HG03095 (cell line): ENCODE results near the gene STX10.
"Not testable (repeated sequence)": the region's sequence is repeated elsewhere in the genome, so short reads cannot be mapped to it uniquely, and the experiment has no call there.

Experiments used
- ATAC-seq: cut with Tn5 transposase; IDR thresholded peaks from one replicate; pipeline ENCODE4 v1.9.1; 2021; ENCODE audit warnings: moderate library complexity; ENCODE audit not compliant: unreplicated experiment

Gene STX10

DNA sequence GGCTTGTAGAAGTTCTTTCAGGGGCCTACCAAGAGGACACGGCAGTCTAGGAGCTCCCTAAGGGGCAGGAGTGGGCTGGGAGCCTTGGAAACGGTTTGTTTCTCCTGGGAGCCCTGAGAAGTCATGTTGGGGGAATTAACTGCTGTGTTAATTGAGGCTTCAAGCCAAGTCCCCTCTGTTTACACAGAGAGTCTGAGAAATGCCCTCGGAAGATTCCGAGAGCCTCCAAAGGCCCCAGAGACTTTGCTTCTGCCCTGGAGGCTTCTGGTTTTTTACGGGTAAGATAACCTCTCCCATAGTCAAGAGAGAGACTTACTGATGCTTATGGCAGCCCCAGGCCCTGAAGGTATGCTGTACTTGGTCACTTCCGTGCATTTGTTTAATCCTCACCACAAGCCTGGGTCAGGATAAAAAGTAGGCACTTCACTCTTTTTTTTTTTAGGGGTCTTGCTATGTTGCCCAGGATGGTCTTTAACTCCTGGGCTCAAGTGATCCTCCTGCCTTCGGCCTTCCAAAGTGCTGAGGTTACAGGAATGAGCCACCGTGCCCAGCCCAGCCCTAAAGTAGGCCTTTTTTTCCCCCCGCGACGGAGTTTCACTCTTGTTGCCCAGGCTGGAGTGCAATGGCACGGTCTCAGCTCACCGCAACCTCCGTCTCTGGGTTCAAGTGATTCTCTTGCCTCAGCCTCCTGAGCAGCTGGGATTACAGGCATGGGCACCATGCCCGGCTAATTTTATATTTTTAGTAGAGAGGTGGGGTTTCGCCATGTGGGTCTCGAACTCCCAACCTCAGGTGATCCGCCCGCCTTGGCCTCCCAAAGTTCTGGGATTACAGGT is 15.2 kb upstream of the STX10 start:
- no peak for ATAC-seq

- no peak for ATAC-seq
Observed at GRCh38 chr19:13164343-13165161, 14.4 kb upstream of the STX10 start.

DNA sequence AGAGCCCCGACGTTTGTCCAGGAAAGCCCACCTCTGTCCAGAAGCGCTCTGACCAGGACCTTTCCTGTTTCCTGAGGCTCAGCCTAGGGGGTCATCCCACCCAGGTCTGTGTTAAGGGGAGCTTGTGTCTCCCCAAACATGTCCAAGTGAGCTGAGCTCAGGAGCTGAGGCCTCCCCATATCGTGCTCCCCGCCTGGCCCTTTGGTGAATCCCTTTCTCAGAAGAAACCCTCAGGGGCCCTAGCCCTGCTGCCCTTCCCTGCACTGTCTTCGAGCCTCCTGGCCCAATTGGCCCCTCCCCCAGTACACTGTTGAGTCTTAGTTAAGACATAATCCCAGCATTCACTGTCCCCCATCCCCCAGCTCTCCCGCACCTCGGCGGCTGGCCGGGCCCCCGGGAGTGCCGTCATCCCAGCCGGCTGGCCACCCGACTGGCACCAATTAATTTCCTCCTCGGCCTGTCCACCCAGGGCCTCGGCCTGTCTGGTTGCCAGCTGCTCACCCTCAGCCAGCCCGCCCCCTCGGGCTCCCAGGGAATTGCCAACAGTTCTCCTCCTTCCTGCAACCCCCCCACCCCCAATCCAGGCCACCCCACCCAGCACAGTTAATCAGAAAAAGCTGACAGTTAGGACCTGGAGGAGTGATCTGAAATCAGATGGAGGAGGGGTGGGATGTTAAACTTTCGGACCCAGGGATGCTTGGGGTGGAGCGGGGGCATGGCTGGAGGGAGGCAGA is 13.6 kb upstream of the STX10 start:
- no peak for ATAC-seq

DNA sequence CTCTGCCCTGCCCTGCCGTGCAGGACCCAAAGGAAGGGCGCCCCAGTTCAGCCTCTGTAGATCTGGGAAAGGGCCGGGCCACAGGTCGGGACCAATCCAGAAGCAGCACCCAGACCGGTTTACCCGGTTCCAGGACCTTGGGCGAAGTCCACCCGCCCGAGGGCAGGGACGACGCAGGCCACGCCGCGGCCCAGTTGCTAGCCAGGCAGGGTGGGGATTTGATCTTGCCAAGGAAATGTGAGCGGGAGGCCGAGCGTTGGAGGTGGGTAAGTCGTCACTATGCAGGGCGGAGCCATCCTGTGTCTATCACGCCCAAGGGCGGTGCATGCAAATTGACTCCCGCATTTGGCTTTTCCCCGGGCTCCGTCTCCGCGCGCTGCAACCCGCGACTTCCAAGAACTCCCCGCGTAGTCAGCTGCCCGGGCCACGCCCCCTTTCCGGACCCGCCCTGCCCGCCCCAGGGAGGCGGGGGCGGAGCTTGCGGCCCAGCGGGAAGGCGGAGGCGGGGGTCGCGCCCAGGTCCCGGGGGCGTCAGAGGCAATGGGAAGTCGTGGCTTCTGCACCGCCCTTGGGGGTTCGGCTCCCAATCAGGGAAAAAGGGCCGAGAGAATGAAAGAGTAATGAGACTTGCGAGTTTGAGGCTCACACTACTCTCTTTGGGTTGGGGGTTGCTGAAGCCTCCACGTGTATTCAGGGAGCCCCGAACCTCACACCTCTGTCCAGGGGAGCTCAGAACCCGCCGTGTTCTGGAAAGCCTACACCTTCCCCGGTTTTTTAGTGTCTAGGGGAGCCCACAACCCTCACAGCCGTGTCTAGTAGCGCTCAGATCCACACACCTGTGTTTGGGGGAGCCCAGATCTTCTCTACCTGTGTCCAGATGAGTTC is 12.8 kb upstream of the STX10 start:
- ATAC-seq, result no peak

GRCh38 chr19:13160557-13160956 is 10.4 kb upstream of the STX10 start:
- ATAC-seq, result no peak

GRCh38 chr19:13159713-13160112 is 9.5 kb upstream of the STX10 start:
- no peak for ATAC-seq

DNA sequence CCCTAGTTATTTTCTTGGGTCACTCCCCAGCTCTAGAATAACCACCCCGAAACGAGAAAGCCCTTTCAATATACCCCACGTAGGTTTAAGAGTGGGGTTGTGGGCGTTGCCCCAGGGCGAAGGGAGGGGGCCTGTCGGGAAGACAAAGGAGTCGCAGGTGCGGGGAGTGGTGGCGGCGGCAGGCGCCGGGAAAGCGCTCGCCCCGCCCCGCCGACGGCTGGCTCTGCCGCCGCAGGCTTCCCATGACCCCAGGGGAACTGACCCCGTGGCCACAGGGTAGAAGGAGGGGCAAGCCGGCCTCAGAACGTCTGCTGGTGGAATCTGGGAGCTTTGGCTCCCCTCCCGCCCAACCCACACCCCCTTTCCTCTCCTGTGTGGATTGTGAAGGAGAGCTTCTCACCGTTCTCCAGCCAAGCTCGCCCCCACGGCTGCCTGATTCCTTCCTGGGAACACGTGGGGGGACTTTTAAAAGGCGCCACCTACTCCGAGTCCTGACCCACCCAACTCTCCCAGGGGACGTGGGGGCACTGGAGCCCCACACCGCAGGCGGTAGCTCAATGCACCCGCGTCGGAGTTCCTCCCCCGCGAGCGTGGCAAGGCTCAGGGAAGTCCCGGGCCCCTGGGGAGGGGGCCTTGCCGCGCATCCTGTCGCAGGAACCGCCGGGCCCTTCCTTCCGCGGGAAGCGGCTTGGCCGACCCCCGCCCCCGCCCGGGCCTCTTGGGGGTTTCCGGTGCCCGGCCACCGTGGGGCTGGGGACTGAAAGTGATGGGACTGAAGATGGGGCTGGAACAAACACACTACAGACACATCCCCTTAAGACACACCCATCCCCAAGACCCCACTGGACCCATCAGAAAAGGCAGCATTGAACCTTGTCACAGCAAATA is 5.5 kb upstream of the STX10 start:
- no peak for ATAC-seq

- ATAC-seq, result no peak
Observed at GRCh38 chr19:13154911-13155471, 4.8 kb upstream of the STX10 start.

DNA sequence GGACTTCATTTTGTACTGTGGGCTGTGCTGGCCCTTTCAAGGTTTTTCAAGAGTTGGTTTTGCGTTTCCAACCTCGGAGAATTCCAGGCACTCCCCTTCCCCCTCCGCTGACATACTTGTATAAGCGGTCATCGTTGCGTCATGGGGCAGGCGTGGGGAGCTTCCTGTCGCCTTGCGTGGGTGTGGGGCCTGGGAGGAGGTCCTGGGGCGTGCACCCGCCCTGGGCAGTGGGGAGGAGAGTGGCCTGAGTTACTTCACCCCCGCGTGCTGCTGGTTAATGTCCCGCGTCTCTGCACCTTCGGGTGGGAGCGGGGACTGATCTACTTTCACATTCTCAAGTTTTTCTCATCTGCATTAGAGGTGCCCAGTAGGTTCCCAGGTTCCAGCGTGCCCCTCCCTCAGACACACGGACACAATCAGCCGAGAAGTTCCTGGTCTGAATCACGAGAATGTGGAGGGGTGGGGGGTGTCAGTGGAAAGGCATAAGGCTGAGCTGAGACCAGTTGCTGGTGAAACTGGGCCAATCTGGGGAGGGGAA is 4.1 kb upstream of the STX10 start:
- ATAC-seq, result no peak

DNA sequence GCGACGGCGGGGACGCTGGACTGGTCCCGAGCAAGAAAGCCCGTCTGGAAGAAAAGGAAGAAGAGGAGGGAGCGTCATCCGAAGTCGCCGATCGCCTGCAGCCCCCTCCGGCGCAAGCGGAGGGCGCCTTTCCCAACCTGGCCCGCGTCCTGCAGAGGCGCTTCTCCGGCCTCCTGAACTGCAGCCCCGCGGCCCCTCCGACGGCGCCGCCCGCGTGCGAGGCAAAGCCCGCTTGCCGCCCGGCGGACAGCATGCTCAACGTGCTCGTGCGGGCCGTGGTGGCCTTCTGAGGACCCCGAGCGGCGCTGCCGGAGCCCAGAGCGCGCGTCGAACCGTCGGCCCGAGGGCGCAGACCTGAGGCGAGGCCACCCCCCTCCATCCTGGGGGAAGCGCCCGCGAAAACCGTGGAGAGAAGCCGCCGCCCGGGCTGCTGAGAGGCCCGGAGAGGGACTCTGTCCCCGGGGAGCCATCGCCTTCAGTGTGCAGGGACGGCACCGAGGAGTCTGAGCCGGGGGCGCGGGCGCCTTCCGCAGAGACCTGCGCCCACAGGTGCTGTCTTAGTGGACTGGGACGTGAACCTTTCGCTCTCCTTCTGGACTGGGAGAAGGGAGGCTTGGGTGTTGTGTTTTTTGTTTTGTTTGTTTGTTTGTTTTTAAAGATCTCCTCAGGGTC is 3.5 kb upstream of the STX10 start:
- no peak for ATAC-seq

- ATAC-seq, result peak; percentile 27
Observed at GRCh38 chr19:13152974-13153568, 2.9 kb upstream of the STX10 start.

DNA sequence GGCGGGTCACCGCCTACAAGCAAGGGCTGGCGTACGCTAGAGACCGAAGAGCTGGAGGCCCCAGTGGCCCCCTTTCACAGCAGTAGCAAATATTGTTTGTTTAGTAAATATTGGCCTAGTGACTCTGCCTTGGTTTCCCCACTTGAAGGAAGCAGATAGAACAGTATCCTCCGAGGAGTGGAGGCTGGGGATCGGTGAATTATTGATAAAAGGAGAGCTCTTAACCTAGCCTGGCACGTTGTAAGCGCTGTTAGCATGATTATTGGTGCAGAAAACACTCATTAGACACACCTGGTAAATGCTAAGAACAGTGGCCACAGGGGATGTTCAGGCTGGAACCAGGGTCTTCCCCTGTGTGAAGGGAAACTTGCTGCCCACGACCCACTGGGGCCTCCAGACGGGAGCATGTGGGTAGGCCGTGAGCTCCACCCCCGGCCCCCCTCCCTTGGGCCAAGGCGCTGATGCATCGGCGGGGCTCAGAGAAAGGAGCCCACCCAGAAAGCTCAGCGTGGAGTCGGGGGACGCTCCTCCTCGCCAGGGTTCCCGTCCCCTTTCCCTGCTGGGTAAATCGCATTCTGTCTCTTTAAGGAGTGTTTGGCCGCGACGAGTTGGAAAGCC is 2.3 kb upstream of the STX10 start:
- ATAC-seq, result no peak

DNA sequence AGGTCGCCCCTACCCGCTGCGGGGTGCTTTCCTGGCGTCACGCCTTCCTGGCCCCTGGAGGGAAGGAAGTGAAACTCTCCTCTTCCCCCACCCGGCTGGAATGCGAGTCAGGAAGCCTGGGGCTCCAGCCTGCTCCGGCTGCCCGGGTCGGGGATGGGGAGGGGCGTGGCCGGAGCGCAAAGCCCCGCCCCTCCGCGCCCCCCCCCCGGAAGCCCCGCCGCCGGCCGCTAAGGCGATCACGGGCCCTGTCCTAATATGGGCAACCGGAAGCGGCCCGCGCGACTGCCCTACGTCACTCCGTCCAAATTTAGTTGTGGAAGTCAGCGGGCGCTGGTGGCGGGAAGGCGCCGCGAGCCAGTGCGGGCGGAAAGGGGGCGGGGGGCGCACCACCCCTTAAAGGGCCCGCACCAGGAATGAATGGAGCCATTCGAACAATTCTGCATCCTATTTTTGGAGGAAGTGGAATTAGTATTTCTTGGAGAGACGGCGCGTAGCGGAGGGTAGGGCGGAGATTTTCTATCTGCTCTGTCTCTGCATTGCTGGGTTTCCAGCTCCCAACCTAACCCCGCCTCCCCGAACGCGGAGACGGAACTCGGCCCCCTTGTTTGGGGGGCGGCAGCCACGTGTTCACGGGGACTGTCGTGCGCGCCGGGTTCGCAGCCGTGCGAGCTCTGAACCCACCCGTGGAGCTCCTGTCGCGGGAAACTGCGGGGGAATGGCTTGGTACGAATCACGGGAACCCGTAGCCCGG is 1.6 kb upstream of the STX10 start:
- ATAC-seq, result peak; percentile 31

- ATAC-seq, result no peak
Observed at GRCh38 chr19:13150931-13151604, 893 bp upstream of the STX10 start.

DNA sequence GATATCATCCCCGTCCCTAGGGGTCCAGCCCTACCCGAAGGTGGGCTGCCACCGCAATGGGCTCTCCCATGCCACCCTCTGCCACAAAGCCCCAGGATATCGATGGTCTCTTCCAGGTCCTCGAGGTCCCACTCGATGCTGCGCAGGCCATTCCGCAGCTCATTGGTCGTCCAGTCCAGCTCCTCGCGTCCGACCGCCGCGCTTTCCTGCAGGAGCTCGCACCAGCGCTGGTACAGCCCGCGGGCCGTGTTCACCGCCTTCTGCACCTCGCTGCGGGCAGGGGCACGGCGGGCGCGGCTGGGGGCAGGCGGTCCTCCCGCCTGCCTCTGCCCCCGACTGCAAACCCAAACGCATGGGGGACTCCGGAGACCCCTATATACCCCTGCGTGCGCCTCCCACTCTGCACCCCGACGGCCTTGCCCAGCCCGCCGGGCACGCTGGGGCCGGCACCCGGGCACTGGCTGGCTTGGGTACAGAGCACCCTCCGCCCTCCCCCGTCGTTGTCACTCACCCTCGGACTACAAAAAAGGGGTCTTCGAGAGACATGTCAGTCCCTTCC is 468 bp downstream of the STX10 start:
- no peak for ATAC-seq

DNA sequence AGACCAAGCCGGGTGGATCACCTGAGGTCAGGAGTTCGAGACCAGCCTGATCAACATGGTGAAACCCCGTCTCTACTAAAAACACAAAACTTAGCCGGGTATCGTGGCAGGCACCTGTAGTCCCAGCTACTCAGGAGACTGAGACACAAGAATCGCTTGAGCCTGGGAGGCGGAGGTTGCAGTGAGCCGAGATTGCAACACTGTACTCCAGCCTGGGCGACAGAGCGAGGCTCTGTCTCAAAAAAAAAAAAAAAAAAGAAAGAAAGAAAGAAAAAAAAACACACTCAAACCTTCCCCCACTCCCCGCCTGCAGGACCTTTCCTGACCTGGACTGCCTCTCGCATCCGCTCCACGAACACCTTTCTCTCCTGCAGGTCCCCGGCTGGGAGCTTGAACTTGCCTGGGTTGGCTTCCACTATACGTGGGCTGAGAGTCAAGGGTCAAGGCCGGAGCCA is 975 bp downstream of the STX10 start:
- ATAC-seq, result not testable (repeated sequence)
